Measurements from ENCODE around the gene KRT12.

DNA sequence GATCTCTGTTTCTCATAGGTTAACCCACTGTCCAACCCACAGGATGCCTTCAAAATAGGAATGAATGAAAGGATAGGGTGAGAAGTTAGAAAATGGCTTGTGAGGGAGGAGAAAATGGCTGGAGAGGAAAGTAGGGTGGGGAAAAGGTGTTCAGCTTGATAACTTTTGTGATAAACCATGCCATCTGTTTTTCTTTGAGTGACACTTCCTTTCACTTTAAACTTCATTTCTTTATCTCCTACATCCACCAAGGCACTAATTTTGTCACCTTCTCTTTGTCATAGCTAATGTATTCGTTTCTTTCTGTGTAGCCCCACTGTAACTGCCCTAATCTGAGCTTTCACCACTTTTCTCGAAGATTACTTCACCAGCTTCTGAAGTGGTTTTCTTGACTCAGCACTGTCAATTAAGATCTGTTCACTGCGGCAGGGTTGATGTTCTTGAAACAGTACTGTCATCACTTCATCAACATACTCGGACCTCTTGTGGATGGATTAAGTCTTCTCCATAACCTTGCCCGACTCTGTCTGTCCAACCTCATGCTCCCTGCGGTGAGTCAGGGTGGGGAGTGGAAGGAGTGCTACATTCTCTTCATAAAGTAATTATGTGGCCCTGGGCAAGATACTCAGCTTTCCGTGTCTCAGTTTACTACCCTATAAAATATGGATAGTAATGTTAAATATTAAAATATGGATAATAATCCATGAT, 39.1 kb downstream of the KRT12 start:
- TF ChIP-seq, protein P1, sequence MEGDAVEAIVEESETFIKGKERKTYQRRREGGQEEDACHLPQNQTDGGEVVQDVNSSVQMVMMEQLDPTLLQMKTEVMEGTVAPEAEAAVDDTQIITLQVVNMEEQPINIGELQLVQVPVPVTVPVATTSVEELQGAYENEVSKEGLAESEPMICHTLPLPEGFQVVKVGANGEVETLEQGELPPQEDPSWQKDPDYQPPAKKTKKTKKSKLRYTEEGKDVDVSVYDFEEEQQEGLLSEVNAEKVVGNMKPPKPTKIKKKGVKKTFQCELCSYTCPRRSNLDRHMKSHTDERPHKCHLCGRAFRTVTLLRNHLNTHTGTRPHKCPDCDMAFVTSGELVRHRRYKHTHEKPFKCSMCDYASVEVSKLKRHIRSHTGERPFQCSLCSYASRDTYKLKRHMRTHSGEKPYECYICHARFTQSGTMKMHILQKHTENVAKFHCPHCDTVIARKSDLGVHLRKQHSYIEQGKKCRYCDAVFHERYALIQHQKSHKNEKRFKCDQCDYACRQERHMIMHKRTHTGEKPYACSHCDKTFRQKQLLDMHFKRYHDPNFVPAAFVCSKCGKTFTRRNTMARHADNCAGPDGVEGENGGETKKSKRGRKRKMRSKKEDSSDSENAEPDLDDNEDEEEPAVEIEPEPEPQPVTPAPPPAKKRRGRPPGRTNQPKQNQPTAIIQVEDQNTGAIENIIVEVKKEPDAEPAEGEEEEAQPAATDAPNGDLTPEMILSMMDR (IDR thresholded peaks at IDR 0.05) = no peak
- TF ChIP-seq POLR2A (IDR thresholded peaks at IDR 0.05) = no peak

Data from lower leg skin (tissue), 3 donors.